Measurements from ENCODE around the gene BMPER. TPM values are rescaled to one million over a fixed set of nuclear protein-coding genes. Genes with fewer than 3 reads are reported as not detected.

The BMPER gene
- total and polyA plus RNA-seq, 2 of the 8 experiments (the other 6 are each of a cell fraction or from before 2014, with no cell fraction given) = 0.33 to 0.69 TPM

DNA sequence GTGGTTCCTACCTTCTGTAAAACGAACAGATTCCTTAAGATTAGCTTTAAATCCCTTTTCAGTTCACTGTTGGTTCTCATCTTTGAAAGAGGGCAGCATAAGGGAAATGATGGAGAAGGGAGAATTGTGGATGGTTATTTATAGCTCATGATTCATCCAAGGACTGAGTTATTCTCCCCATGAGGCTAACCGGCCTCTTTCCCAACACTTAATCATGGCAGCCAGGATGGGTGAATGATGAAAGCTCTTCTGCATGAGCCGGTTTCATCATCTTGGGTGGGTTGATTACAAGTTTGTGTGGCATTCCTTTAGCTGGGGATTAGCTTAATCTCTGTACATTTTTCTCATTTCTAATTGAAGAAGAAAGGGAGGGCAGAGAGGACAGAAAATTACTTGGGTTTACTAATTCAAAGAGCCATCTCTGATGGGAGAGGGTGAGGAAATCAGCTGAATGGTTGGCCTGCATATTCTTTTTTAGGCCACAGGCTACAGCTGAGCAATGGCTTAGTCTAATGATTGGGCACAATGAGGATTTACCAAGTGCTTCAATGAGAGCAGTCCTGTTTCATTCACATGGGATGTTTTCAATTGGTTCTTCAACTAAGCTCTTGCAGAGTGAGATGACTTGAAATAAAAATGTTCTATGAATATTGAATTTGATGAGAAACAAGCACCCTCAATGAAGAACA is 250.0 kb downstream of the BMPER start (continued):
- TF ChIP-seq, protein P1, sequence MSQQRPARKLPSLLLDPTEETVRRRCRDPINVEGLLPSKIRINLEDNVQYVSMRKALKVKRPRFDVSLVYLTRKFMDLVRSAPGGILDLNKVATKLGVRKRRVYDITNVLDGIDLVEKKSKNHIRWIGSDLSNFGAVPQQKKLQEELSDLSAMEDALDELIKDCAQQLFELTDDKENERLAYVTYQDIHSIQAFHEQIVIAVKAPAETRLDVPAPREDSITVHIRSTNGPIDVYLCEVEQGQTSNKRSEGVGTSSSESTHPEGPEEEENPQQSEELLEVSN (IDR thresholded peaks at IDR 0.05) = no peak
- TF ChIP-seq CREB1 (IDR thresholded peaks at IDR 0.05) = no peak
- no peak for TF ChIP-seq TBP (IDR thresholded peaks at IDR 0.05; ENCODE audit: low read depth, low read length)
- no peak for TF ChIP-seq POLR2AphosphoS5 (IDR thresholded peaks at IDR 0.05; ENCODE audit: low read depth, low read length)

All from H1 (cell line).